Stimulated activated naive CD8-positive, alpha-beta T cell treated with anti-CD3 and anti-CD28 coated beads, Interleukin-15, amount 100 ng/mL, for 72 hours (primary cell): ENCODE data around the gene TRAF3IP3.

Experiments
- ATAC-seq: fragments of 150-1000 bp; cut with Tn5 transposase; 2 replicates; pipeline ENCODE4 v1.10.0; 2021; ENCODE audit warnings: mild to moderate bottlenecking, moderate library complexity
- DNase-seq, 2 donors: peaks; one replicate each; pipeline ENCODE4 v3.0.0; 2021 to 2022
- H3K27ac Mint-ChIP-seq, 2 donors: one replicate each; pipeline ENCODE4 v1.8.0; 2022; ENCODE audit warnings: mild to moderate bottlenecking in 2 of 2, mixed read lengths in 2 of 2, moderate library complexity in 2 of 2
- H3K27me3 Mint-ChIP-seq: one replicate; pipeline ENCODE4 v1.8.0; 2022; ENCODE audit warnings: mixed read lengths
- H3K4me1 Mint-ChIP-seq: one replicate; pipeline ENCODE4 v1.8.0; 2022; ENCODE audit warnings: mild to moderate bottlenecking, mixed read lengths
- H3K4me3 Mint-ChIP-seq, 2 donors: one replicate each; pipeline ENCODE4 v1.8.0; 2022; ENCODE audit warnings: mild to moderate bottlenecking in 2 of 2, mixed read lengths in 2 of 2, moderate library complexity in 1 of 2
- H3K9me3 Mint-ChIP-seq, 2 donors: one replicate each; pipeline ENCODE4 v1.8.0; 2022; ENCODE audit warnings: mixed read lengths in 2 of 2

Gene TRAF3IP3

GRCh38 chr1:209727785-209728184 is 28.1 kb upstream of the TRAF3IP3 start:
- peaks cover 54% of the 10 kb centered on the region for H3K4me1 Mint-ChIP-seq
- H3K9me3 Mint-ChIP-seq = peaks cover 0 to 4% of the 10 kb centered on the region in 2 donors
- H3K27me3 Mint-ChIP-seq = no peaks in the 10 kb centered on the region
- peak overlapping the region in 1 of 2 donors; percentile 70 for H3K27ac Mint-ChIP-seq
- H3K4me3 Mint-ChIP-seq = no peak overlapping the region
- DNase-seq (no peak), ATAC-seq (no peak)

- ATAC-seq (no peak), DNase-seq (no peak)
- no peak overlapping the region for H3K4me3 Mint-ChIP-seq
- no peaks in the 10 kb centered on the region for H3K27me3 Mint-ChIP-seq
- peaks cover 0 to 4% of the 10 kb centered on the region in 2 donors for H3K9me3 Mint-ChIP-seq
- no peak overlapping the region for H3K27ac Mint-ChIP-seq
- H3K4me1 Mint-ChIP-seq = peaks cover 54% of the 10 kb centered on the region
Observed at GRCh38 chr1:209728466-209728865, 27.4 kb upstream of the TRAF3IP3 start.

GRCh38 chr1:209729436-209729835 is 26.4 kb upstream of the TRAF3IP3 start:
- H3K4me3 Mint-ChIP-seq = no peak overlapping the region
- no peaks in the 10 kb centered on the region for H3K27me3 Mint-ChIP-seq
- H3K9me3 Mint-ChIP-seq = peaks cover 0 to 4% of the 10 kb centered on the region in 2 donors
- ATAC-seq (no peak), DNase-seq (no peak)
- H3K27ac Mint-ChIP-seq = peak overlapping the region; percentile 23 to 35
- peaks cover 53% of the 10 kb centered on the region for H3K4me1 Mint-ChIP-seq

GRCh38 chr1:209732725-209733124 is 23.1 kb upstream of the TRAF3IP3 start:
- Mint-ChIP-seq H3K27ac (no peak overlapping the region), H3K4me3 (no peak overlapping the region), H3K9me3 (no peaks in the 10 kb centered on the region), H3K4me1 (peaks cover 53% of the 10 kb centered on the region), H3K27me3 (no peaks in the 10 kb centered on the region)
- DNase-seq (no peak), ATAC-seq (no peak)

GRCh38 chr1:209733409-209734192 is 22.3 kb upstream of the TRAF3IP3 start:
- Mint-ChIP-seq H3K4me3 (peak overlapping the region in 1 of 2 donors; percentile 7), H3K9me3 (no peaks in the 10 kb centered on the region), H3K27ac (no peak overlapping the region), H3K4me1 (peaks cover 50% of the 10 kb centered on the region), H3K27me3 (no peaks in the 10 kb centered on the region)
- ATAC-seq (peak; percentile 49), DNase-seq (no peak)

GRCh38 chr1:209736490-209737117 is 19.2 kb upstream of the TRAF3IP3 start:
- Mint-ChIP-seq H3K27me3 (no peaks in the 10 kb centered on the region), H3K9me3 (no peaks in the 10 kb centered on the region), H3K4me1 (peaks cover 49% of the 10 kb centered on the region), H3K4me3 (peak overlapping the region in 1 of 2 donors; percentile 18), H3K27ac (no peak overlapping the region)
- peak; percentile 35 for ATAC-seq
- DNase-seq = no peak

GRCh38 chr1:209737118-209737505 is 18.7 kb upstream of the TRAF3IP3 start:
- DNase-seq (no peak), ATAC-seq (no peak)
- Mint-ChIP-seq H3K4me1 (peaks cover 55% of the 10 kb centered on the region), H3K27ac (peak overlapping the region in 1 of 2 donors; percentile 4), H3K27me3 (no peaks in the 10 kb centered on the region), H3K9me3 (no peaks in the 10 kb centered on the region), H3K4me3 (peak overlapping the region in 1 of 2 donors; percentile 18)

- Mint-ChIP-seq H3K9me3 (no peaks in the 10 kb centered on the region), H3K27ac (no peak overlapping the region), H3K4me1 (peaks cover 60% of the 10 kb centered on the region), H3K4me3 (no peak overlapping the region), H3K27me3 (no peaks in the 10 kb centered on the region)
- DNase-seq = no peak
- ATAC-seq = no peak
Observed at GRCh38 chr1:209738270-209738669, 17.6 kb upstream of the TRAF3IP3 start.

- H3K27ac Mint-ChIP-seq = no peak overlapping the region
Observed at GRCh38 chr1:209741193-209741592, 14.7 kb upstream of the TRAF3IP3 start.

GRCh38 chr1:209741889-209742288 is 14.0 kb upstream of the TRAF3IP3 start:
- ATAC-seq = no peak
- no peaks in the 10 kb centered on the region for H3K27me3 Mint-ChIP-seq
- H3K4me1 Mint-ChIP-seq = peaks cover 46% of the 10 kb centered on the region
- no peaks in the 10 kb centered on the region for H3K9me3 Mint-ChIP-seq
- no peak overlapping the region for H3K4me3 Mint-ChIP-seq
- DNase-seq = no peak
- no peak overlapping the region for H3K27ac Mint-ChIP-seq

More at GRCh38 chr1:209741193-209741592, 14.7 kb upstream of the TRAF3IP3 start:
- Mint-ChIP-seq H3K4me3 (no peak overlapping the region), H3K27me3 (no peaks in the 10 kb centered on the region), H3K4me1 (peaks cover 46% of the 10 kb centered on the region), H3K9me3 (no peaks in the 10 kb centered on the region)
- ATAC-seq (no peak), DNase-seq (no peak)

- no peak overlapping the region for H3K27ac Mint-ChIP-seq
- no peaks in the 10 kb centered on the region for H3K27me3 Mint-ChIP-seq
- no peak for ATAC-seq
- no peak overlapping the region for H3K4me3 Mint-ChIP-seq
- H3K4me1 Mint-ChIP-seq = peaks cover 47% of the 10 kb centered on the region
- no peaks in the 10 kb centered on the region for H3K9me3 Mint-ChIP-seq
- DNase-seq = no peak
Observed at GRCh38 chr1:209742409-209743144, 13.3 kb upstream of the TRAF3IP3 start.

- ATAC-seq = no peak
- Mint-ChIP-seq H3K27ac (peak overlapping the region in 1 of 2 donors; percentile 64), H3K9me3 (no peaks in the 10 kb centered on the region), H3K27me3 (no peaks in the 10 kb centered on the region), H3K4me3 (no peak overlapping the region), H3K4me1 (peaks cover 52% of the 10 kb centered on the region)
- no peak for DNase-seq
Observed at GRCh38 chr1:209743145-209743482, 12.7 kb upstream of the TRAF3IP3 start.

- Mint-ChIP-seq H3K4me1 (peaks cover 77% of the 10 kb centered on the region), H3K27me3 (no peaks in the 10 kb centered on the region), H3K4me3 (no peak overlapping the region), H3K27ac (peak overlapping the region in 1 of 2 donors; percentile 95), H3K9me3 (no peaks in the 10 kb centered on the region)
- DNase-seq (no peak), ATAC-seq (no peak)
Observed at GRCh38 chr1:209746451-209747165, 9.2 kb upstream of the TRAF3IP3 start.

- Mint-ChIP-seq H3K4me3 (peak overlapping the region; percentile 70 to 75), H3K27me3 (no peaks in the 10 kb centered on the region), H3K27ac (peak overlapping the region; percentile 94 to 95), H3K9me3 (no peaks in the 10 kb centered on the region), H3K4me1 (peaks cover 77% of the 10 kb centered on the region)
- DNase-seq (peak; percentile 94 to 97), ATAC-seq (peak; percentile 85)
Observed at GRCh38 chr1:209747580-209748262, 8.1 kb upstream of the TRAF3IP3 start.

GRCh38 chr1:209748620-209749019 is 7.2 kb upstream of the TRAF3IP3 start:
- Mint-ChIP-seq H3K4me3 (peak overlapping the region; percentile 46 to 75), H3K9me3 (no peaks in the 10 kb centered on the region)
- no peak for ATAC-seq

More at GRCh38 chr1:209748620-209749019, 7.2 kb upstream of the TRAF3IP3 start:
- peaks cover 77% of the 10 kb centered on the region for H3K4me1 Mint-ChIP-seq
- peak overlapping the region; percentile 21 to 95 for H3K27ac Mint-ChIP-seq
- no peaks in the 10 kb centered on the region for H3K27me3 Mint-ChIP-seq
- no peak for DNase-seq
